Right atrium auricular region (tissue), 2 donors: ENCODE measurements around the gene RLBP1. TPM values are rescaled to one million over a fixed set of nuclear protein-coding genes. Genes with fewer than 3 reads are reported as not detected.

Source experiments
- DNase-seq: peaks from one replicate; pipeline ENCODE4 v3.0.0-alpha.2; 2019; ENCODE audit warnings: low spot score
- H3K27ac ChIP-seq, 2 donors: fragments of 200-600 bp; sonication (generic); 1 replicate in 1 of 2; 2 replicates in 1 of 2; pipeline ENCODE4 v1.5.1; 2016 to 2019
- H3K27me3 ChIP-seq, 2 donors: fragments of 200-600 bp; sonication (generic); one replicate each; pipeline versions ENCODE4 v1.5.1 to v1.6.0; 2017 to 2019
- H3K36me3 ChIP-seq: fragments of 200-600 bp; sonication (generic); one replicate; pipeline ENCODE4 v1.5.1; 2016
- H3K4me1 ChIP-seq, 2 donors: fragments of 200-600 bp; sonication (generic); one replicate each; pipeline versions ENCODE4 v1.5.1 to v1.6.0; 2017 to 2019
- H3K4me3 ChIP-seq, 2 donors: fragments of 200-600 bp; sonication (generic); 1 replicate in 1 of 2; 2 replicates in 1 of 2; pipeline ENCODE4 v1.5.1; 2017 to 2019; ENCODE audit warnings: mild to moderate bottlenecking in 1 of 2, moderate library complexity in 1 of 2
- H3K9me3 ChIP-seq, 2 donors: fragments of 200-600 bp; sonication (generic); one replicate each; pipeline ENCODE4 v1.5.1; 2019
- total RNA-seq, 2 donors: library from RNA; depleted of rRNA; stranded (reverse); fragments of >200 nt; gene quantifications; one replicate each; pipeline ENCODE4 v1.1.0, GENCODE V29; 2016
- TF ChIP-seq, protein P1 (sequence below), 2 donors: fragments of 200-600 bp; sonication (generic); IDR thresholded peaks; one replicate each; pipeline ENCODE4 v1.5.1; 2019; ENCODE audit warnings: antibody characterized with exemption in 2 of 2

RLBP1 gene
- total RNA-seq, 2 donors from 2014 or later, result not detected

DNA sequence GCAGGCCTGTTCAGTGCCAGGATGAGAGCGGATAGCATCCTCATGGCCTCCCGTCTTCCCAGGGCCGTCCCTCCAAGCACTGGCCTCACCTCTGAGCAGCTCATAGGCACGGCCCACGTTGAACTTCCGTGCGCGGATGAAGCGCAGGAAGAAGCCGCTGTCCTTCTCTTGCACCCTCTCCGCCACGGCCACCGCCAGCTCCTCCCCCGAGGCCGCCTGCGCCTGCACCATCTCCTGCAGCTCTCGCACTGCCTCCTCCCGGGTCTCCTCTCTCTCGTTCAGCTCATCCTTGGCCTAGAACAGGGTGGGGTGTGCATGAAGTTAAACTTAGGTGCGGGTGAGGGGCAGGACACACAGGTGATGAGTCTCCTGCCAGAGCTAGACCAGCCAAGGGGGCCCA lies 4.3 kb downstream of the RLBP1 start:
- no peaks in the 10 kb centered on the region for H3K4me1 ChIP-seq
- TF ChIP-seq, protein P1, sequence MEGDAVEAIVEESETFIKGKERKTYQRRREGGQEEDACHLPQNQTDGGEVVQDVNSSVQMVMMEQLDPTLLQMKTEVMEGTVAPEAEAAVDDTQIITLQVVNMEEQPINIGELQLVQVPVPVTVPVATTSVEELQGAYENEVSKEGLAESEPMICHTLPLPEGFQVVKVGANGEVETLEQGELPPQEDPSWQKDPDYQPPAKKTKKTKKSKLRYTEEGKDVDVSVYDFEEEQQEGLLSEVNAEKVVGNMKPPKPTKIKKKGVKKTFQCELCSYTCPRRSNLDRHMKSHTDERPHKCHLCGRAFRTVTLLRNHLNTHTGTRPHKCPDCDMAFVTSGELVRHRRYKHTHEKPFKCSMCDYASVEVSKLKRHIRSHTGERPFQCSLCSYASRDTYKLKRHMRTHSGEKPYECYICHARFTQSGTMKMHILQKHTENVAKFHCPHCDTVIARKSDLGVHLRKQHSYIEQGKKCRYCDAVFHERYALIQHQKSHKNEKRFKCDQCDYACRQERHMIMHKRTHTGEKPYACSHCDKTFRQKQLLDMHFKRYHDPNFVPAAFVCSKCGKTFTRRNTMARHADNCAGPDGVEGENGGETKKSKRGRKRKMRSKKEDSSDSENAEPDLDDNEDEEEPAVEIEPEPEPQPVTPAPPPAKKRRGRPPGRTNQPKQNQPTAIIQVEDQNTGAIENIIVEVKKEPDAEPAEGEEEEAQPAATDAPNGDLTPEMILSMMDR (IDR thresholded peaks at IDR 0.05), result no peak
- H3K27me3 ChIP-seq, result no peaks in the 10 kb centered on the region
- no peaks in the 10 kb centered on the region for H3K36me3 ChIP-seq
- no peak for DNase-seq
- no peak overlapping the region for H3K27ac ChIP-seq
- H3K9me3 ChIP-seq, result no peaks in the 10 kb centered on the region
- H3K4me3 ChIP-seq, result no peak overlapping the region

DNA sequence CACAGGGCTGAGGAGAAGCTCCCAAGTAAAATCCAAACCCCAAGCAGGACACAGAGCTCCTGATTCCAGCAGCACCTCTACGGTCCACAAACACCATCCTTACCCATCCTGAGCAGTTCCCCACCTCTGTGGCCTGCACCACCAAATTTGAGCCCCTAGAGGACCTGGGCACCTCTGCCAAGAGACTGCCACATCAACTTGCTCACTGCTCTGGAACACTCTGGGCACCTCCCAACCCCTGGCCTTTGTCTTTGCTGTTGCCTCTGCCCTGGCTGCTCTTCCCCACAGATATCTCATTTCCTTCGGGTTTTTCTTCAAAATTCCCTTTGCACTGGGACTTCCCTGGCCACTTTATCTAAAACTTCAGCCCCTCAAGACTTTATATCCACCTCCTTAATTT lies 5.8 kb downstream of the RLBP1 start:
- Histone ChIP-seq H3K27me3 (no peaks in the 10 kb centered on the region), H3K36me3 (no peaks in the 10 kb centered on the region), H3K4me1 (no peaks in the 10 kb centered on the region), H3K4me3 (no peak overlapping the region), H3K9me3 (no peaks in the 10 kb centered on the region), H3K27ac (no peak overlapping the region)
- no peak for DNase-seq
- TF ChIP-seq, protein P1 (IDR thresholded peaks at IDR 0.05), result no peak

DNA sequence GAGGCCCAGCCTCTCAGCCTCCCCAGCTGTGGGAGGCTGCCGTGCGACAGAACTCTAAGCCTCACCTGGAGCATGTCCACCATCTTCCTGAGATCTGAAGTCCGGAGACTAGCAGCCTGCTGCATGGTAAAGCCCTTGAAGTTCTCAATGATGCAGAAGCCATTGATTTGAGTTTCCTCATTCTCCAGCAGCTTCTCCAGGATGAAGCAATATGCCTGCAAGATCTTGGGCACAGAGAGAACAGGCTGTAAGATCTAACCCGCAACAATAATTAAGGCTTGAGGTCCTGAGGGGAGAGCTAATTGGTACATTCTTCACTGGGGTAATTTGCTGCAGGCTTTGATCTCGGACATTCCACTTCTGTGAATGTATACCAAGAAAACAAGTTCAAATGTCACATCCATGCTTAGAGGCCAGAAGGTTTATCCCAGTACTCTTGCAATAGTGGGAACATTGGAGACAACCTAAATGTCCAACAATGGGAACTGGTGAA lies 9.7 kb downstream of the RLBP1 start:
- Histone ChIP-seq H3K4me1 (peaks cover 0 to 9% of the 10 kb centered on the region in 2 donors), H3K27ac (no peak overlapping the region), H3K36me3 (no peaks in the 10 kb centered on the region), H3K27me3 (no peaks in the 10 kb centered on the region), H3K9me3 (no peaks in the 10 kb centered on the region), H3K4me3 (no peak overlapping the region)
- TF ChIP-seq, protein P1 (IDR thresholded peaks at IDR 0.05), result no peak
- DNase-seq, result no peak

DNA sequence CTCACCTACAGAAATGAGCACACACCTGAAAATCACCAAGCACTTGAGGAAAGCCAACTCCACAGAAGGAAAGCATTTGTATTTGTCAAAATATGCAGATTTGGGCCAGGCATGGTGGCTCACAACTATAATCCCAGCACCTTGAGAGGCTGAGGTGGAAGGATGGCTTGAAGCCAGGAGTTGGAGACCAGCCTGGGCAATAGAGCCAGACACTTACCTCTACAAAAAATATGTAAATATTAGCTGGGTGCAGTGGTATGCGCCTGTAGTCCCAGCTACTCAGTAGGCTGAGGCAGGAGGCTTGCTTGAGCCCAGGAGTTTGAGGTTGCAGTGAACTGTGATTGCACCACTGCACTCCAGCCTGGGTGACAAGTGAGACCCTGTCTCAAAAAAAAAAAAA lies 12.3 kb downstream of the RLBP1 start:
- TF ChIP-seq, protein P1 (IDR thresholded peaks at IDR 0.05), result no peak

DNA sequence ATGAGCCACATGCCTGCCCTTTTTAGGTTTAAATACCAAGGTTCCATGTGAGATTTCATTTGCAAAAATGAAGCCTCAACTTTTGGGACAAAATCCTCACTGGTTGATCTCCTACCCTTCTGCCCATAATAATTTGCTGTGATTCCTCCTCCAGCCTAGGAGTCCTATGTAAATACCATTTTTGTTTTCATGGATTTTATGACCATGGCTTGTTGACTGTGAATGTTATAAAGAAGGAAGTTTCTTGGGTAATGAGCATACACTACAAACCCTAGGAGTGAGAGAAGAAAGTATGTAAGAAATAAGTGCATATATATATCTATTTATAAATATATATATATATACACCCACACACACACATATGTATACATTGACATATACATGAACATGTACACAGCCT lies 13.1 kb downstream of the RLBP1 start:
- H3K27me3 ChIP-seq, result no peaks in the 10 kb centered on the region
- H3K4me3 ChIP-seq, result no peak overlapping the region
- no peak overlapping the region for H3K27ac ChIP-seq
- H3K9me3 ChIP-seq, result no peaks in the 10 kb centered on the region
- TF ChIP-seq, protein P1 (IDR thresholded peaks at IDR 0.05), result no peak
- peaks cover 0 to 10% of the 10 kb centered on the region in 2 donors for H3K4me1 ChIP-seq
- no peak for DNase-seq
- H3K36me3 ChIP-seq, result no peaks in the 10 kb centered on the region

More for the DNA sequence above, 12.3 kb downstream of the RLBP1 start:
- H3K4me3 ChIP-seq, result no peak overlapping the region
- DNase-seq, result no peak
- peaks cover 0 to 10% of the 10 kb centered on the region in 2 donors for H3K4me1 ChIP-seq
- H3K9me3 ChIP-seq, result no peaks in the 10 kb centered on the region
- H3K27ac ChIP-seq, result no peak overlapping the region
- no peaks in the 10 kb centered on the region for H3K27me3 ChIP-seq
- no peaks in the 10 kb centered on the region for H3K36me3 ChIP-seq

DNA sequence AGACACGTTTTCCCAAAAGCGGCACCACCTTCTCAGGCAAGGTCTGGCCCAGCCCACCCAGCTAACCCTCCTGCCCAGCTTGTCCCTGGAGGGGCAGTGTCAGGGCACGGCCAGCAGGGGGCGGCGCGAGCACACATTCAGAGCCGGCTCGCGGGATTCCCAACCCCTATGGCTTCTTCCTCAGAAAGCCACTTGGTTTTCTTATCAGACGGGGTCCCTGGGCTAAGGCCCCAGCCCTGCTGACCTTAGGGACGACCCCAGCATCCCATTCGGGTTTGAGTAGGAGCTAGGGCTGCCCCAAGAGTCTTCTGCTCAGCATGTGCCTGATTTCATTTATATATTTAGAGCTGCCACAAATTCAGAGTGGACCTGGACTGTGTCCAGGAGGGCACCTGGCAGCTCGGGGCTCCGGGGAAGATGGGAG lies 14.5 kb downstream of the RLBP1 start:
- TF ChIP-seq, protein P1 (IDR thresholded peaks at IDR 0.05), result peak; percentile 99
- Histone ChIP-seq H3K9me3 (no peaks in the 10 kb centered on the region), H3K27me3 (no peaks in the 10 kb centered on the region), H3K36me3 (peaks cover 4% of the 10 kb centered on the region), H3K4me3 (peak overlapping the region in 1 of 2 donors; percentile 17), H3K27ac (no peak overlapping the region), H3K4me1 (peaks cover 0 to 10% of the 10 kb centered on the region in 2 donors)
- peak; percentile 74 for DNase-seq
